Astrocyte (in vitro differentiated cells and primary cell): Measurements from ENCODE around the gene CPLX1.

Experiments
- CTCF ChIP-seq: IDR thresholded peaks from 2 replicates; pipeline ENCODE4 v1.5.1; 2011; ENCODE audit warnings: low read depth, mild to moderate bottlenecking, inconsistent platforms, low read length, moderate library complexity; ENCODE audit not compliant: insufficient read depth
- EZH2 ChIP-seq: IDR thresholded peaks from 2 replicates; pipeline ENCODE4 v1.6.1; 2012; ENCODE audit warnings: mild to moderate bottlenecking, low read length, inconsistent platforms; ENCODE audit not compliant: insufficient read depth

- TF ChIP-seq CTCF (no peak), EZH2 (no peak)
Measured at GRCh38 chr4:772118-772517, 53.8 kb downstream of the CPLX1 start.
